Ishikawa (cell line): ENCODE data around the gene PAXX.

ENCODE experiments used
- CEBPB ChIP-seq: IDR thresholded peaks from 2 replicates; pipeline ENCODE4 v1.6.1; 2012
- CREB1 ChIP-seq: IDR thresholded peaks from 2 replicates; pipeline ENCODE4 v1.6.1; 2012; ENCODE audit warnings: low read depth
- EGR1 ChIP-seq: IDR thresholded peaks from 2 replicates; pipeline ENCODE4 v1.6.1; 2012
- EP300 ChIP-seq: IDR thresholded peaks from 2 replicates; pipeline ENCODE4 v1.6.1; 2012; ENCODE audit warnings: borderline replicate concordance
- FOXM1 ChIP-seq: IDR thresholded peaks from 2 replicates; pipeline ENCODE4 v1.6.1; 2012; ENCODE audit warnings: low read depth, borderline replicate concordance
- MAX ChIP-seq: IDR thresholded peaks from 2 replicates; pipeline ENCODE4 v1.6.1; 2012
- NFIC ChIP-seq: IDR thresholded peaks from 2 replicates; pipeline ENCODE4 v1.6.1; 2012
- RAD21 ChIP-seq: IDR thresholded peaks from 2 replicates; pipeline ENCODE4 v1.6.1; 2012; ENCODE audit warnings: low read depth
- REST ChIP-seq: IDR thresholded peaks from 2 replicates; pipeline ENCODE4 v1.6.1; 2012; ENCODE audit warnings: low read depth, mild to moderate bottlenecking
- TAF1 ChIP-seq: IDR thresholded peaks from 2 replicates; pipeline ENCODE4 v1.6.1; 2012; ENCODE audit warnings: low read depth, mild to moderate bottlenecking
- TCF12 ChIP-seq: IDR thresholded peaks from 2 replicates; pipeline ENCODE4 v1.6.1; 2012; ENCODE audit warnings: low read depth
- TEAD4 ChIP-seq: IDR thresholded peaks from 2 replicates; pipeline ENCODE4 v1.6.1; 2012
- USF1 ChIP-seq: IDR thresholded peaks from 2 replicates; pipeline ENCODE4 v1.6.1; 2012
- YY1 ChIP-seq: IDR thresholded peaks from 2 replicates; pipeline ENCODE4 v1.6.1; 2012; ENCODE audit warnings: low read depth
- ZBTB7A ChIP-seq: IDR thresholded peaks from 2 replicates; pipeline ENCODE4 v1.6.1; 2012; ENCODE audit warnings: low read depth

PAXX gene

GRCh38 chr9:136955943-136956335, 36.3 kb upstream of the PAXX start:
- TF ChIP-seq CREB1: no peak
- TF ChIP-seq ZBTB7A: no peak
- no peak for TF ChIP-seq TAF1

- TF ChIP-seq MAX: no peak
- no peak for TF ChIP-seq RAD21
- TF ChIP-seq TAF1: no peak
- TF ChIP-seq USF1: no peak
- no peak for TF ChIP-seq TEAD4
- no peak for TF ChIP-seq YY1
- no peak for TF ChIP-seq TCF12
- no peak for TF ChIP-seq REST
- no peak for TF ChIP-seq FOXM1
- TF ChIP-seq NFIC: no peak
- TF ChIP-seq EP300: no peak
- no peak for TF ChIP-seq CREB1
- no peak for TF ChIP-seq ZBTB7A
- no peak for TF ChIP-seq CEBPB
These were observed 35.6 kb upstream of the PAXX start for GRCh38 chr9:136956604-136957003.

GRCh38 chr9:136957461-136957860, 34.8 kb upstream of the PAXX start:
- TF ChIP-seq TCF12: no peak
- TF ChIP-seq ZBTB7A: no peak
- no peak for TF ChIP-seq EP300
- no peak for TF ChIP-seq EGR1
- TF ChIP-seq RAD21: no peak
- TF ChIP-seq NFIC: no peak
- TF ChIP-seq USF1: no peak
- TF ChIP-seq CREB1: no peak
- no peak for TF ChIP-seq TAF1
- no peak for TF ChIP-seq CEBPB
- no peak for TF ChIP-seq YY1
- TF ChIP-seq MAX: no peak
- TF ChIP-seq FOXM1: no peak
- no peak for TF ChIP-seq REST

- TF ChIP-seq TEAD4: no peak
- no peak for TF ChIP-seq TAF1
- TF ChIP-seq ZBTB7A: no peak
- no peak for TF ChIP-seq YY1
- no peak for TF ChIP-seq TCF12
- TF ChIP-seq NFIC: no peak
- no peak for TF ChIP-seq EP300
- no peak for TF ChIP-seq MAX
- TF ChIP-seq REST: no peak
- TF ChIP-seq USF1: no peak
- no peak for TF ChIP-seq RAD21
- TF ChIP-seq CEBPB: no peak
- TF ChIP-seq EGR1: no peak
- TF ChIP-seq FOXM1: no peak
- TF ChIP-seq CREB1: no peak
These were observed 34.3 kb upstream of the PAXX start for GRCh38 chr9:136957901-136958300.
